Measurements from ENCODE around the gene EFNA3.
A peak's percentile ranks its signal among the peaks of the same experiment; 100 is the strongest.
"Not testable (repeated sequence)": the region's sequence is repeated elsewhere in the genome, so short reads cannot be mapped to it uniquely, and the experiment has no call there.

EFNA3 gene

DNA sequence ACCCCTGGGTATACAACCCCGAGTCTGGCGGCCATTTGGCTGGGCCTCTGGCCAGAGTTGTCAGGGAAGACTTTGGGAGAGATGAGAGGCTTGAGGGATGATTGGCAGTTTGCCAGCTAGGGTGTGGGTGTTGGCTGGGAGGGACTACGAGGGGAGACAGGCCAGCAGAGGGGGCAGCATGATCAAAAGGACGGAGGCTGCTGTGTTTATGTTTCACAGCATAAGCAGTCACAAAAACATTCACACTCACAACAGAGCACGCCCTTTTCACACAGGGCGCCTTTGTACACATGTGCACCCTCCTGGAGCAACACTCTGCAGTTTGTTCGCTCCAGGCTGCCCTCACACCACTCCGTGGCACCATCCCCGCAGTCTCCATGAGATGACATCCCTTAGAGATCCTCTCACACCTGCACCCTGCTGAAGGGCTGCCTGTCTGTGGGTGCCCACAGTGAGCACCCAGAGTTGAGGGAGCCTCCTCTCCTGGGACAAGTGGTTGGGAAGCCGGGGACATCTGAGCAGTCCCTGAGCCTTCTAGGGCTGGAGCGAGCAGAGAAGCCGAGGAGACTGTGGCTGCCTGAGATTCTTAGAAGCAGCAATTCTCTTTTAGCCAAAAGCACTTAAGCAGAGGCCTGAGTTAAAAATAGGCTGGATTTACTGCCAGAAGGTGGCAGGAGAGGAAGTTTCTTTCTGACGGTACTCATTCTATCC lies 15.4 kb downstream of the EFNA3 start:
- no peak overlapping the region for H3K4me3 ChIP-seq
- H3K27ac ChIP-seq = peak overlapping the region in 4 of 21 experiments; percentile 33 to 79 (median 42)

DNA sequence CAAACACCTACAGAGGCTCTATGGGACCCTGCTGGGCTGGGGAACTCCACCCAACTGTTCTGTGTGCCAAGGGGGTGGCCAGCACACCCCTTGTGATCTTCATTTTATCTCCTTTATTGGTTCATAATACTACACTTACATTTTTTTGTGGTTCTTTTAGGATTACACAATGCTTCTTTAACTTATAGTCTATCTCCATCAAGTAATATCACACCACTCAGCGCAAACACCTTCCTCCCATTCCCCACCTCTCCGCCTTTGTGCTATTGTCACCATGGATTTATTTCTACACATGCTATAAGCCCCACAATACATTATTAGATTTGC lies 15.9 kb downstream of the EFNA3 start:
- H3K27ac ChIP-seq = peak overlapping the region in 2 of 21 experiments; percentile 45 to 79
- no peak overlapping the region for H3K4me3 ChIP-seq

DNA sequence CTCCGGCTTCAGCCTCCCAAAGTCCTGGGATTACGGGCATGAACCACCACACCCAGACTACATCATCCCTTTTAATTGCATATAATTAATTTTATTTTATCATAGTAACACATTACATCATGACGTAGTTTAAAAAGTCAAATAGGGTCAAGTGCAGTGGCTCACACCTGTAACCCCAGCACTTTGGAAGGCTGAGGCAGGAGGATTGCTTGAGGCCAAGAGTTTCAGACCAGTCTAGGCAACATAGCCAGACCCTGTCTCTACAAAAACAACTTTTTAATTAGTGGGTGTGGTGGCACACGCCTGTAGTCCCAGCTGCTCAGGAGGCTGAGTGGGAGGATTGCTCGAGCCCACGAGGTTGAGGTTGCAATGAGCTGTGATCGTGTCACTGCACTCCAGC lies 20.7 kb downstream of the EFNA3 start:
- no peak overlapping the region for H3K27ac ChIP-seq
- H3K4me3 ChIP-seq = no peak overlapping the region

DNA sequence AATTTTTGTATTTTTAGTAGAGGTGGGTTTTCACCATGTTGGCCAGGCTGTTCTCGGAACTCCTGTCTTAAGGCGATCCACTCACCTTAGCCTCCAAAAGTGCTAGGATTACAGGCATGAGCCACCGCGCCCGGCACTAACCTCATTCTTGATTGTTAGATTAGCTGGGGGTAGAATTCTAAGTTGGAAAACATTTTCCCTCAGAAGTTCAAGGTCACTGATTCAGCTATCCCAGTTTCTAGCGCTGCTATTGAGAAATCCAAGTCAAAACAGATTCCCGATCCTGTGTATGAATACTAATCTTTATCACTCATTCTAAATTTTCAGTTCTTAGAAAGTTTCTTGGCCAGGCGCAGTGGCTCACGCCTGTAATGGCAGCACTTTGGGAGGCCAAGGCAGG lies 24.7 kb downstream of the EFNA3 start:
- no peak overlapping the region for H3K27ac ChIP-seq

DNA sequence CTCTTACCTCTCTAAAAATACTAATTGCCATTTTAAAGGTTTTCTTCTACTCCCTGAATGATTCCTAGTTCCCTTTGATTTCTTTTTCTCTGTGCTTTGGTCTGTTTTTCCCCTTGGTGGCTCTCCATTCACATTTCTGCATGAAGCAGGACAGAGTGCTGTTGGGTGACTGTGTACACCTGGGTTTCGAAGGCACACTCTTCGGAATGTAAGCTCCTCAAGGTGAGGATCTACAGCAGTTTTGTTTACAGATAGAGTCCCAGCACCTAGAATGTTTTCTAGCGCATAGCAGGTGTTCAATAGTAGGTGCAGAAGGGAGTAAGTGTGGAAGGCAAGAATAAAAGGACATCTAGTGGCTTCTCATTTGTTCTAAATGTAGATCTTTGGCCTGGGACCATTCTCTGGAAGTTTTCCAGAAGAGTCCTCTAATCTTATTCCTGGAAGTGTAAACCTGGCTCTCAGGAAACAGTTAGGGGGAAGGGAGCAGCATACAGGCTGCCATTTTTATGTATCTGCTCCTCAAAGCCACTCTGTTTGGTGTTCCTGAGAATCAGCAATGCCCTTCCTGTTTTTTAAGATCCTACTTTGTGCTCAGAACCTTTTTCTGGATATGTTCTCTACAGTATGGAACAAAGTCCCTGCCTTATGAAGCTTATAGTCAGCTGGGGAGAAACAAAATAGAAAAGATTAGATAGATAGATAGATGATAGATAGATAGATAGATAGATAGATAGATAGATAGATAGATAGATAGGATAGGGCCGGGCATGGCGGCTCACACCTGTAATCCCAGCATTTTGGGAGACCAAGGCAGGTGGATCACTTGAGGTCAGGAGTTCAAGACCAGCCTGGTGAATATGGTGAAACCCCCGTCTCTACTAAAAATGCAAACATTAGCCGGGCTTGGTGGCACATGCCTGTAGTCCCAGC lies 26.2 kb downstream of the EFNA3 start:
- H3K27ac ChIP-seq = peak overlapping the region in 1 of 21 experiments; percentile 37
- H3K4me3 ChIP-seq = no peak overlapping the region

More for the DNA sequence above, 24.7 kb downstream of the EFNA3 start:
- no peak overlapping the region for H3K4me3 ChIP-seq

DNA sequence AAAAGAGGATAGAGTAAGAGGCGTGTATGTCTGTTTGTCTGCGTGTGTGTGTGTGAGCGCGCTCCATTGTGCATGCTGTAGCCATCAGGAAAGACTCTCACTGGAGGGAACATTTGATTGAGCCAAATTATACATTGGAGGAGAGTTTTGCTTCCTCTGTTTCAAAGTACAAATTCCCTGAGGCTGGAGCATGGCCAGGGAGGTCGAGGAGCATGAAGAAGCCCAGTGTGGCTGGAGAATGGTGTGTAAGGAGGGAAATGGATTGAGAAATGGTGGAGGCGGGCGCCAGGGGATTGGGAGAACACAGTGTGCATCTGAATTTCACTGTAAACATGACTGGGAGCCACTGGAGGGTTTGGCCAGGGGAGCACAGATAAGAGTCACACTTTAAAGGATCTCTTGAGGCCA lies 27.0 kb downstream of the EFNA3 start:
- peak overlapping the region in 1 of 21 experiments; percentile 37 for H3K27ac ChIP-seq
- H3K4me3 ChIP-seq = no peak overlapping the region

DNA sequence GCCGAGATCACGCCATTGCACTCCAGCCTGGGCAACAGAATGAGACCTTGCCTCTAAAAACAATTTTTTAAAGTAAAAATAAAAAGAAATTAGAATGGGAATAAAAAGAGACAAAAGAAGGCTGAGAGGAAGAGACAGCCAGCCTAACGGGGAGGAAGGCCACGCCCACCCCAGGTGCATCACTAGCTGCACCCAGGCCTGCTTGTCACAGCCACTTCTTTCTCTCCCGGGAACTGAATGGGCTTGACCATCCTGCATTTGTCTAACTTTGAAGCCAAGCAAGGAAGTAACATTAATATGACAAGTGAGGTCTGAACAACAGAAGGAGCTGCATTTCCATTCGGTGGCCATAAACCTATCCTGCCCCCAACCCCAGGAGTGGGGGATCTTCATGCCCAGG lies 28.2 kb downstream of the EFNA3 start:
- Histone ChIP-seq H3K4me3 (no peak overlapping the region), H3K27ac (no peak overlapping the region)

DNA sequence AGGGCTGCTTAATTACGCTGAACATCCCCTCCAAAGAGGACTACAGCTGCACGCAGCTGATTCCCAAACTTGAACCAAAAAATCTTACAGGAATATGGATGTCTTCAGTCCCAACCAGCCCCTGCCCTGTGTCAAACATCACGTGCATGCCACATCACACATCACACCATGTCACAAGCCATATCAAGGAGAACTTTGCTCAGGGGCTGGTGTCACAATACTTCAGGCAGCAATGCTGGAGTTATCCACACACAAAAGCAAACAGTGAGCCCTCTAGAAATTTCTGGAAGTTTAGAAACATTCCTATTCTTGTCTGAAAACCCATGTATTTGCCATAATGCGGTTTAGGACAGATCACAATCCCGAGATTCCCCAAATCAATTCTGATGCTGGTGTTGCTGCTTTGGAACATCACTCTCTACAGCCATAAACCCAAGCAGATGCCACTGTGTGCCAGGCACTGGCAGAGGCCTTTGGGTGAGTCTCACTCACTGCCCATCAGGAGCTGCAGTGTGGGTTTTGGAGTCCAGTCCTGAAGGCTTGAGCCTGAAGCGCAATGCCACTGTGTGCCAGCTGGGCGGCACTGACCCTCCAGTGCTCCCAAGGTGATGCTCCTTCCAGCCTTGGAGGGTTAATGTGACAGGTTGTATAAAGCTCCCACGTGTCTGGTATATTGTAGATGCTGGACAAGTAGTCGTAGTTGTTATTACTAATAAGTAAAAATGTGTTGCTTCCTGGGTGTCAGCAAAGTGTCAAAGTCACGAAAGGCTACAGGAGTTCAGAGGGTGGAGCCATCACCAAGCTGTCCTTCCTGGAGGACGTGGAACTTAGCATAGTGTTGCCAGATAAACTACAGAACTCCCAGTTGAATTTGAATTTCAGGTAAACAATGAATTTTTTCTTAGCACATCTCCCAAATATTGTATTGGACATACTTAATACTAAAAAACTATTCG lies 28.9 kb downstream of the EFNA3 start:
- no peak overlapping the region for H3K4me3 ChIP-seq
- no peak overlapping the region for H3K27ac ChIP-seq

DNA sequence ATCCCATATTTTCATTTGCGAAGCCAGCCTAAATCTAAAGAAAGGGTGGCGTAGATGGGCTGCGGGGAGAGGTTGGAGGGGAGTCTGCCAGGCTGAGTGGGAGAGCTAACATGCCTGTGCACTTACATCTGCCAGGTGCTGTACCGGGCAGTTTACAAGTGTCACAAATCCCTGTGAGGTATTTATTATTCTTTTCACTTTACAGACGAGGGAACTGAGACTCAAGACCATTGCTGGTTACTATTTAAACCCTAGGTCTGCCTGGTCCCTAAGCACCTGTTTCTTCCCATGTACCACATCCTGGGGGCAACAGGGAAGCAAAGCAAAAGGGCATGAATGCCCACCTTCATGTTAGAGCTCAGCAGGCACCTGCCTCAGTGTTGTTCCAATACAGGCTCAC lies 29.7 kb downstream of the EFNA3 start:
- no peak overlapping the region for H3K27ac ChIP-seq
- no peak overlapping the region for H3K4me3 ChIP-seq

DNA sequence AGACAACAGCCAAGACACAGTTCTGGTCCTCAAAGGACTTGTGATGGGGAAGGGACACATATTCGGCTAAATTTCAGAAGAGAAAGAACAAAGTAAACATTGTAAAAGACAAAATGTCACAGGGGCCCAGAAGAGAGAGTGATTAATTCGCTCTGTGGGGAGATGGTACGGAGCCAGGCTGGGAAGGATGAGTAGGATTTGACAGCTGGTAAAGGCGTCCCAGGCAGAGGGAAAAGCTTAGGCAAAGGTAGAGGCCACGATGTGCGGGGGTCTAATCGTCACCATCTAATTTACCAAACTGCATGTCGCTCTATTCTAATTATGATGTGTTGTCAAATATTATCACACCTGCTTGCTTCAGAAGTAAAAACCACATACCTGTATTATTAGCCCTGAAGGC lies 31.7 kb downstream of the EFNA3 start:
- H3K27ac ChIP-seq = no peak overlapping the region

DNA sequence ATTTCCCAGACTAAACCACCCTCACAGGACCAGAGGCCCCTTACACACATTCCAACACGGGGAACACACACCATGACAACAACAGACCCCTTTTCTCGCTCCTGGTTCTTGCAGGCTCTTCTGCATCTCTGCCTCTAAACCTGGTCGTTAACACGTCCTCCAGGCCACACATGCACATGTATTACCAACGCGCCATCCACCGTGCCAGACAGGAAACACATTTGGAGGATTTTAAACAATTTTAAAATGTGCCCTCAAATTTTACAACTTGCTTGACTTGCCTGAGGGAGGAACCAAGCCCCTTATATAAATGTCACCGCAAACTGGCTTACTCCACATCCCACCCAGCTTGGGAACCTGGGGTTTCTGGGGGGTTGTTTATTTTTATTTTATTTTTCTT lies 32.2 kb downstream of the EFNA3 start:
- Histone ChIP-seq H3K4me3 (no peak overlapping the region), H3K27ac (no peak overlapping the region)

More for the DNA sequence above, 31.7 kb downstream of the EFNA3 start:
- H3K4me3 ChIP-seq = no peak overlapping the region

DNA sequence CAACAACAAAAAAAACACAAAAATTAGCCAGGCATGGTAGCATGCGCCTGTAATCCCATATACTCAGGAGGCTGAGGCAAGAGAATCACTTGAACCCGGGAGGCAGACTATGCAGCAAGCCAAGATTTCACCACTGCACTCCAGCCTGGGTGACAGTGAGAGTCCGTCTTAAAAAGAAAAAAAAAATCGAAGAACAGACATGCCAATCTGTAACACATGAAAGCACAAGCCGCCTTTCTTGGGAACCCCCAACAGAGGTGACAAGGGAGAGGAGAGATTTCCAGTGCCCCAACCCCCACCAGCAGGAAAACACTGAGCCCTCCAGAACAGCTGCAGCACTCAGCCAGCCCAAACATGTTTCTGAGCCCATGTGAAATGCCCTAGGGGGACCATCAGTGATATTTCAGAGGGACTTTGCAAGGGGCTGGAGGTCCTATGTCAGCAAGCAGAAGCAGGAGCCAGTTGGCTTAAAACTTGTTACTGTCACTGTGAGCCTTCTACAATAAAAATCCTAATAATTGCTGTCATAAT lies 34.9 kb downstream of the EFNA3 start:
- H3K27ac ChIP-seq = no peak overlapping the region

DNA sequence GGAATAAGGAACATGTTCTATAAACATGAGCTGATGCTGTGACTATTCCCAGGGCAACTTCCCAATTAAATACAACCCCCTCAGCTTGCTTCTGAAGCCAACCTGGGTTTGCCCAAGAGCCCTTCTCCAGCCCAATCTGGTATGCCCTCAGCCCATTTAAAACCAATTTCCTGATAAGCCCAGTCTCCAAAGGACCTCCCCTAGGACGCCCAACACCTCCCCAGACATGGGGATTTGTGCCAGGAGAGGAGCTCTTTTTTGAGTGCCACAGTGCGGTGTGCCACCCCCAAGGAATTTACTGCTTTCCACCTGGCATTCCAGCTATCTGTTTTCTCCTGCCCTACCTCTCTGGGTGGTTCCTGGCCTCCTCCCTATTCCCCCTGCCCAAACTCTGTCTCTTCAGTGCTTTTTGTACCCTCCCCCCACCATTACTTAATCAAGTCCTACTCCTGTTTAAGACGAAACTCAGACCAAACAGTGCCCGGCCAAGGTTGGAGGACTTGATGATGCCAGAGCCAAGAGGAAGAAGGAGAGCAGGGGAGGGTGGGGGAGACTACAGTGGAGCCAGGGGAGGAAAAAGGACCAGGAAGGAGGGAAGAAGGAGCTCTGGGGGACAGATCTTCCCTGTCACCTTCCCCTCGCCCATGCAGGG lies 37.6 kb downstream of the EFNA3 start:
- H3K4me3 ChIP-seq = no peak overlapping the region

More for the DNA sequence above, 34.9 kb downstream of the EFNA3 start:
- H3K4me3 ChIP-seq = no peak overlapping the region

DNA sequence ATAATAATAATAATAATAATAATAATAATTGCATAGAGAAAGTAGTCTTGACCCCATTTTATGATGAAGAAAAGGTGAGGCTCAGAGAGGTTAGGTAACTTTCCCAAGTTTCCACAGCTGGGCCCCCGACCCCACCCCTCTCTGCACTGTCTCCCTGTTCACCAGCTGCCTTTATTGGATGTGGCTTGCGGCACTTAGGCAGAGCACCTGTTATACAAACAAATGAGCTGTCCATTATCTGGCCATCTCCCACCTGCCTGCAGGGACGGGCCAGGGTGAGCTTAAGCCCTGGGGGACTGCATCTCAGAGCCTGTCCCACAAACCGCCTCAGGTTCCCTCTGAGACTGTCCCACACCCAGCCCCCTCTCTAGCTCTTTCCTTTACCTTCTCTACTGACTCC lies 39.0 kb downstream of the EFNA3 start:
- H3K4me3 ChIP-seq = no peak overlapping the region

More for the DNA sequence above, 37.6 kb downstream of the EFNA3 start:
- peak overlapping the region in 1 of 21 experiments; percentile 64 for H3K27ac ChIP-seq

DNA sequence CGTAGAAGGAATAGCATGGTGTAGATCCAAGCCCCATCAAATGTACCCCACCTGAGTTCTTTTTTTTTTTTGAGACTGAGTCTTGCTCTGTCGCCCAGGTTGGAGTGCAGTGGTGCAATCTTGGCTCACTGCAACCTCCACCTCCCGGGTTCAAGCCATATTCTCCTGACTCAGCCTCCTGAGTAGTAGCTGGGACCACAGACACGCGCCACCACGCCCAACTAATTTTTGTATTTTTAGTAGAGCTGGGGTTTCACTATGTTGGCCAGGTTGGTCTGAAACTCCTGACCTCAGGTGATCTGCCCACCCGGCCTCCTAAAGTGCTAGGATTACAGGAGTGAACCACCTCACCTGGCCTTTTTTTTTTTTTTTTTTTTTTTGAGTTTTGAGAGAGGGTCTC lies 39.5 kb downstream of the EFNA3 start:
- not testable (repeated sequence) for H3K27ac ChIP-seq, H3K4me3 ChIP-seq

More for the DNA sequence above, 39.0 kb downstream of the EFNA3 start:
- no peak overlapping the region for H3K27ac ChIP-seq

DNA sequence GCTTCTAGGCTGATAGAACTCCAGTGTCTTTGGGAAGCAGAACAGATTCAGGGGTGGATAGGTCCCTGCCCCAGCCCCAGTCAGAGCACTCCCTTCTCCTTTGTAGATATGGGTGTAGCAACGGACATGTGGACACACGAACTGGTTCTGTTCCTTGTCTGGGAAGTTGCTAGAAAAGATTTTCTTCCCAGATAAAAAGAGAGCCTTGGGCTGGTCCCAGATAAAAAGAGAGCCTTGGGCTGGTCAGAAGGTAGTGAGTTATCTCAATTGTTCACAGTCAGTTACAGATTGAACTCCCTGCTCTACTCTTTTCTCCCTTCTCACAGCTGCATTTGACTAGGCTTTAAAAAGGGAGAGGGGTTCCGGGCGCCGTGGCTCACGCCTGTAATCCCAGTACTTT lies 41.6 kb downstream of the EFNA3 start:
- no peak overlapping the region for H3K4me3 ChIP-seq
- peak overlapping the region in 3 of 21 experiments; percentile 19 to 59 (median 32) for H3K27ac ChIP-seq

DNA sequence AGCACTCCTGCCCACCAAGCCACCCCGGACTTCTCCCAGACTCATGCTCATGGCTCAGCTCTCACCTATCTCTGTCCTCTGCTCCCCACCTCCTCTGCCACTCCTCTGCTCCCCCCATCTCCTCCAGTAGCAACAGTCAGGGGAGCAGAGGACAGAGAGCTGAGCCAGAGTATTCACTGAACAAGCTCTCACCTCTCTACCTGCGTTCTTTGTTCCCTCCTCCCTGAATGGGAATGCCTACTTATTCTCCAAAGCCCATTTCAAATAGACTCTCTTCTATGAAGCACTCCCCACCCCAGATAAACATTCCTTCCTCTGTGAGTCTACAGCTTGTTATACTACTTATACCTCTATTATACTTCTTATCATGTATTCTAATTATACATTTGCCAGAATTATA lies 42.6 kb downstream of the EFNA3 start:
- Histone ChIP-seq H3K27ac (no peak overlapping the region), H3K4me3 (no peak overlapping the region)

DNA sequence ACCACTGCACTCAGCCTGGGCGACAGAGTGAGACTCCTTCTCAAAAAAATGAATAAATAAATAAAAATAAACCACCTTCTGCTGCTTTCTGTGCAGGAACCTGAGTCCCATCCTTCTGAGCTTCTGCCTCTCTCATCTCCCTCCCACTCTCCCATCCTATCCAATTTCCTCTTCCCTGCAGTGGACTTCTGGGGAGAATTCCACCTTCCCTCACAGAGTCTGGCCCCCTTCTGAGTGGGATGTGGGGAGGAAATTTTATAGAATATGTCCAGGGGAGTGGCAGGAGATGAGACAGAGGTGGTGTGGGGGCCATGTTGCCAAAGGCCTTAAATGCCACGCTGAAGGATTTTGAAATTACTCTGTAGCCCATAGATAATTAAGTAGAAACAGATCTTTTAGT lies 43.7 kb downstream of the EFNA3 start:
- no peak overlapping the region for H3K4me3 ChIP-seq
- H3K27ac ChIP-seq = no peak overlapping the region

DNA sequence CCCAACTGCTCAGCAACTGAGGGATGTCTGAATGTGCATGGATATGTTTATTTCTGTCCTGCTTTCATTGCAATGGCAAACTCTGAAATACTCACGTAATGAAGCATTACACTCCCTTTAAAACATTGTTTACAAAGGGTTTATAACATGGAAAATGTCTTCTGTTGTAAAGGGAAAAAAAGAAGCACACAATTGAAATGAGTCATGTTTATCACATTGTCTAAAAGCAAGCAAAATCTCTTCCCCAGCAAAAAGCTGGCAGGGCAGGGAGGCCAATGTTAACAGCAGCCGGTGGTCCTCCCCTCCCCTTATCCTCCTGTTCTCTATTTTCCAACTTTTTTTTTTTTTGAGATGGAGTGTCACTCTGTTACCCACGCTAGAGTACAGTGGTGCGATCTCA lies 45.2 kb downstream of the EFNA3 start:
- Histone ChIP-seq H3K27ac (peak overlapping the region in 2 of 21 experiments; percentile 91 to 96), H3K4me3 (no peak overlapping the region)
